WTC11 (cell line): Measurements from ENCODE around the gene TCF7. TPM values are rescaled to one million over a fixed set of nuclear protein-coding genes. Genes with fewer than 3 reads are reported as not detected.

Experiments
- ATAC-seq: fragments of 200-7000 bp; cut with Tn5 transposase; 2 replicates; pipeline ENCODE4 v1.10.0; 2021; ENCODE audit warnings: mild to moderate bottlenecking, moderate library complexity
- CTCF ChIA-PET: fragments of 300-600 bp; sonication (Branson Sonifier 250); formaldehyde crosslinking; loops from one replicate; lab custom pipeline; 2021; ENCODE audit warnings: antibody characterized with exemption; lab: Charles Lee
- POLR2A ChIA-PET: fragments of 350-600 bp; sonication (Branson Sonifier 250); formaldehyde crosslinking; loops from one replicate; lab custom pipeline; 2021; ENCODE audit warnings: antibody characterized with exemption; lab: Charles Lee
- DNase-seq: peaks from one replicate; pipeline ENCODE4 v3.0.0; 2021; ENCODE audit warnings: low spot score
- H3K27ac Mint-ChIP-seq: 2 replicates; pipeline ENCODE4 v1.8.0; 2021; ENCODE audit warnings: mixed read lengths
- H3K27me3 Mint-ChIP-seq: 2 replicates; pipeline ENCODE4 v1.8.0; 2021; ENCODE audit warnings: low read depth, mild to moderate bottlenecking, moderate library complexity, mixed read lengths
- H3K36me3 Mint-ChIP-seq: 2 replicates; pipeline ENCODE4 v1.8.0; 2021; ENCODE audit warnings: mixed read lengths
- H3K4me1 Mint-ChIP-seq: 2 replicates; pipeline ENCODE4 v1.8.0; 2022; ENCODE audit warnings: mixed read lengths
- H3K4me3 Mint-ChIP-seq: 2 replicates; pipeline ENCODE4 v1.8.0; 2021; ENCODE audit warnings: mild to moderate bottlenecking, moderate library complexity, mixed read lengths
- H3K9me3 Mint-ChIP-seq: 2 replicates; pipeline ENCODE4 v1.8.0; 2021; ENCODE audit warnings: mixed read lengths
- CREM ChIP-seq: sonication (generic); formaldehyde crosslinking; IDR thresholded peaks from 2 replicates; pipeline ENCODE4 v1.8.1; 2022; ENCODE audit warnings: mild to moderate bottlenecking, missing genetic modification reagents, moderate library complexity
- FOXK1 ChIP-seq: sonication (generic); formaldehyde crosslinking; IDR thresholded peaks from 2 replicates; pipeline ENCODE4 v1.8.0; 2022; ENCODE audit warnings: mild to moderate bottlenecking, moderate library complexity, missing genetic modification reagents
- HMGA2 ChIP-seq: fragments of 250-450 bp; sonication (Bioruptor Pico); IDR thresholded peaks from 2 replicates; pipeline ENCODE4 v1.4.0; 2021; ENCODE audit warnings: mild to moderate bottlenecking, moderate library complexity
- HMGXB4 ChIP-seq: sonication (generic); formaldehyde crosslinking; IDR thresholded peaks from 2 replicates; pipeline ENCODE4 v1.8.1; 2023; ENCODE audit warnings: mild to moderate bottlenecking, moderate library complexity, missing genetic modification reagents
- MXD4 ChIP-seq: fragments of 250-450 bp; sonication (Bioruptor Pico); IDR thresholded peaks from 2 replicates; pipeline ENCODE4 v1.8.0; 2021; ENCODE audit warnings: mild to moderate bottlenecking, moderate library complexity, borderline replicate concordance
- NFYB ChIP-seq: sonication (generic); formaldehyde crosslinking; conservative IDR thresholded peaks from 2 replicates; pipeline ENCODE4 v1.8.0; 2022; ENCODE audit warnings: low read depth, missing genetic modification reagents
- NR3C1 ChIP-seq: sonication (generic); formaldehyde crosslinking; conservative IDR thresholded peaks from 2 replicates; pipeline ENCODE4 v1.8.1; 2023; ENCODE audit warnings: low read depth, mild to moderate bottlenecking, missing genetic modification reagents
- PRRX2 ChIP-seq: fragments of 250-450 bp; sonication (Bioruptor Pico); IDR thresholded peaks from 2 replicates; pipeline ENCODE4 v1.8.0; 2021; ENCODE audit warnings: mild to moderate bottlenecking
- SMAD3 ChIP-seq: sonication (generic); formaldehyde crosslinking; IDR thresholded peaks from 2 replicates; pipeline ENCODE4 v1.8.0; 2022; ENCODE audit warnings: missing genetic modification reagents, mild to moderate bottlenecking, borderline replicate concordance
- SMAD4 ChIP-seq: sonication (generic); formaldehyde crosslinking; IDR thresholded peaks from 2 replicates; pipeline ENCODE4 v1.8.0; 2022; ENCODE audit warnings: mild to moderate bottlenecking, missing genetic modification reagents
- SOX15 ChIP-seq: fragments of 250-450 bp; sonication (Bioruptor Pico); IDR thresholded peaks from 2 replicates; pipeline ENCODE4 v1.9.0; 2021; ENCODE audit warnings: mild to moderate bottlenecking
- TP53 ChIP-seq: sonication (generic); formaldehyde crosslinking; IDR thresholded peaks from 2 replicates; pipeline ENCODE4 v1.8.1; 2023; ENCODE audit warnings: mild to moderate bottlenecking, missing genetic modification reagents
- ZBTB21 ChIP-seq: sonication (generic); formaldehyde crosslinking; IDR thresholded peaks from 2 replicates; pipeline ENCODE4 v1.8.1; 2023; ENCODE audit warnings: mild to moderate bottlenecking, missing genetic modification reagents, borderline replicate concordance
- ZMAT4 ChIP-seq: fragments of 250-450 bp; sonication (Bioruptor Pico); IDR thresholded peaks from 2 replicates; pipeline ENCODE4 v1.9.0; 2021; ENCODE audit warnings: mild to moderate bottlenecking
- ZNF317 ChIP-seq: sonication (generic); formaldehyde crosslinking; IDR thresholded peaks from 2 replicates; pipeline ENCODE4 v1.8.1; 2023; ENCODE audit warnings: low read depth, mild to moderate bottlenecking, moderate library complexity, missing genetic modification reagents, borderline replicate concordance
- ZNF425 ChIP-seq: fragments of 250-450 bp; sonication (Bioruptor Pico); conservative IDR thresholded peaks from 2 replicates; pipeline ENCODE4 v1.9.0; 2021; ENCODE audit warnings: mild to moderate bottlenecking
- total RNA-seq: library from RNA; stranded (reverse); gene quantifications from 3 replicates; pipeline ENCODE4 v1.2.3, GENCODE V29; 2021
- TF ChIP-seq, protein P1 (sequence below): sonication (generic); formaldehyde crosslinking; IDR thresholded peaks from 2 replicates; pipeline ENCODE4 v1.8.0; 2022; ENCODE audit warnings: missing genetic modification reagents
- TF ChIP-seq, protein P2 (sequence below): fragments of 250-450 bp; sonication (Bioruptor Pico); IDR thresholded peaks from 2 replicates; pipeline ENCODE4 v1.9.0; 2021; ENCODE audit warnings: mild to moderate bottlenecking, borderline replicate concordance
- TF ChIP-seq, protein P3 (sequence below): sonication (generic); formaldehyde crosslinking; IDR thresholded peaks from 2 replicates; pipeline ENCODE4 v1.8.0; 2022; ENCODE audit warnings: mild to moderate bottlenecking, missing genetic modification reagents
- TF ChIP-seq, protein P4 (sequence below): sonication (generic); formaldehyde crosslinking; IDR thresholded peaks from 2 replicates; pipeline ENCODE4 v1.8.1; 2023; ENCODE audit warnings: mild to moderate bottlenecking, missing genetic modification reagents, moderate library complexity

Gene TCF7
- total RNA-seq, 1 experiment from 2014 or later, result 11.3 TPM

DNA sequence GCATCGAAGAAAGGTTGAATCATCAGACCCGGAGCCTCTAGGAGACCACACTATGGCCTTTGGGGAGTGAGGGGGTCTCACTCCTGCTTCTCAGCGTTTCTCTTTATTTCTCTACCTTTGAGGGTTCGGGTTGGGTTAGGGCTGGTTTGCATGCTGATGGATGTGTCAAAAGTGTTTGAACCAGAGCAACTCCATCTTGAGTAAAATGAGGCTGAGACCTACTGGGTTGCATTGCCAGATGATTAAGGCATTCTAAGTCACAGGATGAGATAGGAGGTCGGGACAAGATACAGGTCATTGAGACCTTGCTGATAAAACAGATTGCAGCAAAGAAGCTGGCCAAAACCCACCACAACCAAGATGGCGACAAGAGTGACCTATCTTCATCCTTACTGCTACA, 44.9 kb upstream of the TCF7 start (continued):
- TF ChIP-seq, protein P1, sequence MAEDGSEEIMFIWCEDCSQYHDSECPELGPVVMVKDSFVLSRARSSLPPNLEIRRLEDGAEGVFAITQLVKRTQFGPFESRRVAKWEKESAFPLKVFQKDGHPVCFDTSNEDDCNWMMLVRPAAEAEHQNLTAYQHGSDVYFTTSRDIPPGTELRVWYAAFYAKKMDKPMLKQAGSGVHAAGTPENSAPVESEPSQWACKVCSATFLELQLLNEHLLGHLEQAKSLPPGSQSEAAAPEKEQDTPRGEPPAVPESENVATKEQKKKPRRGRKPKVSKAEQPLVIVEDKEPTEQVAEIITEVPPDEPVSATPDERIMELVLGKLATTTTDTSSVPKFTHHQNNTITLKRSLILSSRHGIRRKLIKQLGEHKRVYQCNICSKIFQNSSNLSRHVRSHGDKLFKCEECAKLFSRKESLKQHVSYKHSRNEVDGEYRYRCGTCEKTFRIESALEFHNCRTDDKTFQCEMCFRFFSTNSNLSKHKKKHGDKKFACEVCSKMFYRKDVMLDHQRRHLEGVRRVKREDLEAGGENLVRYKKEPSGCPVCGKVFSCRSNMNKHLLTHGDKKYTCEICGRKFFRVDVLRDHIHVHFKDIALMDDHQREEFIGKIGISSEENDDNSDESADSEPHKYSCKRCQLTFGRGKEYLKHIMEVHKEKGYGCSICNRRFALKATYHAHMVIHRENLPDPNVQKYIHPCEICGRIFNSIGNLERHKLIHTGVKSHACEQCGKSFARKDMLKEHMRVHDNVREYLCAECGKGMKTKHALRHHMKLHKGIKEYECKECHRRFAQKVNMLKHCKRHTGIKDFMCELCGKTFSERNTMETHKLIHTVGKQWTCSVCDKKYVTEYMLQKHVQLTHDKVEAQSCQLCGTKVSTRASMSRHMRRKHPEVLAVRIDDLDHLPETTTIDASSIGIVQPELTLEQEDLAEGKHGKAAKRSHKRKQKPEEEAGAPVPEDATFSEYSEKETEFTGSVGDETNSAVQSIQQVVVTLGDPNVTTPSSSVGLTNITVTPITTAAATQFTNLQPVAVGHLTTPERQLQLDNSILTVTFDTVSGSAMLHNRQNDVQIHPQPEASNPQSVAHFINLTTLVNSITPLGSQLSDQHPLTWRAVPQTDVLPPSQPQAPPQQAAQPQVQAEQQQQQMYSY (CRISPR knock-in tag), result no peak
- TF ChIP-seq SMAD3 (no peak), PRRX2 (no peak), NFYB (CRISPR knock-in tag) (no peak), ZNF317 (CRISPR knock-in tag) (no peak), NR3C1 (no peak), HMGXB4 (CRISPR knock-in tag) (no peak), ZBTB21 (no peak), ZMAT4 (CRISPR knock-in tag) (no peak), SOX15 (no peak), ZNF425 (CRISPR knock-in tag) (no peak)
- TF ChIP-seq, protein P2, sequence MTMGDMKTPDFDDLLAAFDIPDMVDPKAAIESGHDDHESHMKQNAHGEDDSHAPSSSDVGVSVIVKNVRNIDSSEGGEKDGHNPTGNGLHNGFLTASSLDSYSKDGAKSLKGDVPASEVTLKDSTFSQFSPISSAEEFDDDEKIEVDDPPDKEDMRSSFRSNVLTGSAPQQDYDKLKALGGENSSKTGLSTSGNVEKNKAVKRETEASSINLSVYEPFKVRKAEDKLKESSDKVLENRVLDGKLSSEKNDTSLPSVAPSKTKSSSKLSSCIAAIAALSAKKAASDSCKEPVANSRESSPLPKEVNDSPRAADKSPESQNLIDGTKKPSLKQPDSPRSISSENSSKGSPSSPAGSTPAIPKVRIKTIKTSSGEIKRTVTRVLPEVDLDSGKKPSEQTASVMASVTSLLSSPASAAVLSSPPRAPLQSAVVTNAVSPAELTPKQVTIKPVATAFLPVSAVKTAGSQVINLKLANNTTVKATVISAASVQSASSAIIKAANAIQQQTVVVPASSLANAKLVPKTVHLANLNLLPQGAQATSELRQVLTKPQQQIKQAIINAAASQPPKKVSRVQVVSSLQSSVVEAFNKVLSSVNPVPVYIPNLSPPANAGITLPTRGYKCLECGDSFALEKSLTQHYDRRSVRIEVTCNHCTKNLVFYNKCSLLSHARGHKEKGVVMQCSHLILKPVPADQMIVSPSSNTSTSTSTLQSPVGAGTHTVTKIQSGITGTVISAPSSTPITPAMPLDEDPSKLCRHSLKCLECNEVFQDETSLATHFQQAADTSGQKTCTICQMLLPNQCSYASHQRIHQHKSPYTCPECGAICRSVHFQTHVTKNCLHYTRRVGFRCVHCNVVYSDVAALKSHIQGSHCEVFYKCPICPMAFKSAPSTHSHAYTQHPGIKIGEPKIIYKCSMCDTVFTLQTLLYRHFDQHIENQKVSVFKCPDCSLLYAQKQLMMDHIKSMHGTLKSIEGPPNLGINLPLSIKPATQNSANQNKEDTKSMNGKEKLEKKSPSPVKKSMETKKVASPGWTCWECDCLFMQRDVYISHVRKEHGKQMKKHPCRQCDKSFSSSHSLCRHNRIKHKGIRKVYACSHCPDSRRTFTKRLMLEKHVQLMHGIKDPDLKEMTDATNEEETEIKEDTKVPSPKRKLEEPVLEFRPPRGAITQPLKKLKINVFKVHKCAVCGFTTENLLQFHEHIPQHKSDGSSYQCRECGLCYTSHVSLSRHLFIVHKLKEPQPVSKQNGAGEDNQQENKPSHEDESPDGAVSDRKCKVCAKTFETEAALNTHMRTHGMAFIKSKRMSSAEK (CRISPR knock-in tag), result no peak

GRCh38 chr5:134070725-134071613, 43.5 kb upstream of the TCF7 start:
- Mint-ChIP-seq H3K27ac (no peak overlapping the region), H3K36me3 (no peaks in the 10 kb centered on the region)
- TF ChIP-seq, protein P3, sequence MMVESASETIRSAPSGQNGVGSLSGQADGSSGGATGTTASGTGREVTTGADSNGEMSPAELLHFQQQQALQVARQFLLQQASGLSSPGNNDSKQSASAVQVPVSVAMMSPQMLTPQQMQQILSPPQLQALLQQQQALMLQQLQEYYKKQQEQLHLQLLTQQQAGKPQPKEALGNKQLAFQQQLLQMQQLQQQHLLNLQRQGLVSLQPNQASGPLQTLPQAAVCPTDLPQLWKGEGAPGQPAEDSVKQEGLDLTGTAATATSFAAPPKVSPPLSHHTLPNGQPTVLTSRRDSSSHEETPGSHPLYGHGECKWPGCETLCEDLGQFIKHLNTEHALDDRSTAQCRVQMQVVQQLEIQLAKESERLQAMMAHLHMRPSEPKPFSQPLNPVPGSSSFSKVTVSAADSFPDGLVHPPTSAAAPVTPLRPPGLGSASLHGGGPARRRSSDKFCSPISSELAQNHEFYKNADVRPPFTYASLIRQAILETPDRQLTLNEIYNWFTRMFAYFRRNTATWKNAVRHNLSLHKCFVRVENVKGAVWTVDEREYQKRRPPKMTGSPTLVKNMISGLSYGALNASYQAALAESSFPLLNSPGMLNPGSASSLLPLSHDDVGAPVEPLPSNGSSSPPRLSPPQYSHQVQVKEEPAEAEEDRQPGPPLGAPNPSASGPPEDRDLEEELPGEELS, result 0 out of 2 replicates have a peak, but pooled peaks have one; percentile 58
- TF ChIP-seq PRRX2, result no peak
- TF ChIP-seq HMGA2 (CRISPR knock-in tag), result no peak
- TF ChIP-seq ZBTB21, result 0 out of 2 replicates have a peak, but pooled peaks have one; percentile 26
- TF ChIP-seq SOX15, result no peak
- TF ChIP-seq MXD4, result no peak
- TF ChIP-seq FOXK1, result peak; percentile 52; the same call in 1 of the 2 replicates
- no peak for TF ChIP-seq SMAD4
- TF ChIP-seq, protein P4, sequence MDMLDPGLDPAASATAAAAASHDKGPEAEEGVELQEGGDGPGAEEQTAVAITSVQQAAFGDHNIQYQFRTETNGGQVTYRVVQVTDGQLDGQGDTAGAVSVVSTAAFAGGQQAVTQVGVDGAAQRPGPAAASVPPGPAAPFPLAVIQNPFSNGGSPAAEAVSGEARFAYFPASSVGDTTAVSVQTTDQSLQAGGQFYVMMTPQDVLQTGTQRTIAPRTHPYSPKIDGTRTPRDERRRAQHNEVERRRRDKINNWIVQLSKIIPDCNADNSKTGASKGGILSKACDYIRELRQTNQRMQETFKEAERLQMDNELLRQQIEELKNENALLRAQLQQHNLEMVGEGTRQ (CRISPR knock-in tag), result no peak
- TF ChIP-seq TP53 (CRISPR knock-in tag), result no peak
- TF ChIP-seq CREM, result no peak

More at GRCh38 chr5:134070725-134071613, 43.5 kb upstream of the TCF7 start:
- ATAC-seq (peak; percentile 80), DNase-seq (peak; percentile 69)
- ChIA-PET CTCF (interaction anchor here (1.0 to 3.6 kb wide), 5 partner anchors 29 to 70 kb away, joined by 5 to 21 read pairs (median 6); no protein-coding TSS in a partner anchor), POLR2A (no interaction called here)
- Mint-ChIP-seq H3K4me3 (peak overlapping the region; percentile 68), H3K27me3 (peaks cover 20% of the 10 kb centered on the region), H3K4me1 (peaks cover 9% of the 10 kb centered on the region), H3K9me3 (no peaks in the 10 kb centered on the region)
